Left renal pelvis (tissue), 4 donors: ENCODE results near the gene SPTA1. TPM values are rescaled to one million over a fixed set of nuclear protein-coding genes. Genes with fewer than 3 reads are reported as not detected.

Experiments used
- DNase-seq, 4 donors: peaks; one replicate each; pipeline ENCODE4 v3.0.0-alpha.2; 2013; ENCODE audit warnings: low read depth in 4 of 4, low spot score in 3 of 4
- polyA plus RNA-seq, 4 donors: library from polyadenylated mRNA; unstranded; fragments of 120-200 nt; gene quantifications; one replicate each; pipeline ENCODE4 v1.2.1, GENCODE V29; 2013; ENCODE audit not compliant: insufficient read length in 4 of 4

The SPTA1 gene
- polyA plus RNA-seq, 4 donors: 1.1 to 11.4 (median 1.4) TPM

GRCh38 chr1:158583962-158584361, 102.6 kb downstream of the SPTA1 start:
- no peak for DNase-seq

GRCh38 chr1:158579733-158580132, 106.8 kb downstream of the SPTA1 start, which contains the start of gene OR10X1:
Gene OR10X1, minus strand, starts transcription at chr1:158579899. Its CDS starts 0 bp downstream, at chr1:158579899.
- DNase-seq: no peak

DNA sequence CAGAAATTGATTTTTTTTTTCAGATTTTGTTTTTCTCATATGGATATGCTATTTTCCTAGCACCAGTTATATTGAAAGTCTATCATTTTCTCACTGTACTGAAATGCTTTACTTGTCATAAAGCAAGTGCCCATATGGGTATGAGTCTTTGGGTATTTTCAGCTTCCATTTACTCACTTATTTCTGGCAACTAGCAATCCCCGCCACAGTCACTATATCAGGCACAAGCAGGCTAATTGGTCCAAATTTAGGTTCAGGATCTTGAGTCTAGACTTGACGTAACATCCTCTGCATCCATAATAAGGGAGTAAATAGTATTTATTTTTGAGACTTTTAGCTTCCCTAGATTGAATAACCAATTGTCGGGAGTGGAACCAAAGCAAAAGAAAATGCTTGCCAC, 109.0 kb downstream of the SPTA1 start:
- DNase-seq: no peak

DNA sequence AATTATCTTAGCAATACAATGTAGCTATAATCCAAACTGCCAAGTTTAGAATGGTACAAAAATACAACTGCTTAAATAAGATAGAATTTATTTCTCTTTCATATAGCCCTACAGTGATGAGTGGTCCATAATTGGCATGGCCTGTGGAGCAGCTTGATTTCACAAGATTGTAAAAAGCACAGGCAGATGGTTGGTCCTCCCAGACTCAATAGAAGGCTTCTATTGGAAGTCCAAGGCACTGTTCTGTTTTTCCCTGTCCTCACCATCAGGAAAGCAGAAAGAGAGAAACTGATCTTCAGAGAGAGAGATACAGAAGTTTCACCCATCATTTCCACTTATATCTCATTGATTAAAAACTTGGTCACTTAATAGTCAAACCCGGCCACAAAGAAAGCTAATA, 114.3 kb downstream of the SPTA1 start:
- no peak for DNase-seq

DNA sequence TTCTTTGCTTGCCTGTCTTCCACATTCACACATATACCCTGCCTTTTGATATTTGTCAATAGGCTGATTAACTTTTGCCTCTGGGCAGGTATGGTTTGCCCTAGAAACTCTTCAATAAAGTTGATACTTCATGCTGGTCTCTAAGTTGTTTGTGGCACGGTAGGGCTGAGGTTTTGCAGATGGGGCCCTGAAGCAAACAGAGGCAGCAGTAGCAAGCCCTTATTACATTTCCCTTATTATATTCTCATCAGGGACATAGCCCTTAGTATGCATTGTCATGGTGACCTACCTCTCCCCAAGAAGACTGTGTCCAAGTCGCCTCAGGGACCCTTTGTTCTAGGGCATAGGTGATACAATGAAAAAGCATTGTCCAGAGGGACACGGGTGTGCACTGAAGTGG, 116.0 kb downstream of the SPTA1 start, which contains the start of gene OR6P1:
TSS of gene OR6P1 (minus strand) at position 101 of the 400 bp plus-strand sequence. CDS start 6,976 bp downstream, outside the sequence.
- no peak for DNase-seq

DNA sequence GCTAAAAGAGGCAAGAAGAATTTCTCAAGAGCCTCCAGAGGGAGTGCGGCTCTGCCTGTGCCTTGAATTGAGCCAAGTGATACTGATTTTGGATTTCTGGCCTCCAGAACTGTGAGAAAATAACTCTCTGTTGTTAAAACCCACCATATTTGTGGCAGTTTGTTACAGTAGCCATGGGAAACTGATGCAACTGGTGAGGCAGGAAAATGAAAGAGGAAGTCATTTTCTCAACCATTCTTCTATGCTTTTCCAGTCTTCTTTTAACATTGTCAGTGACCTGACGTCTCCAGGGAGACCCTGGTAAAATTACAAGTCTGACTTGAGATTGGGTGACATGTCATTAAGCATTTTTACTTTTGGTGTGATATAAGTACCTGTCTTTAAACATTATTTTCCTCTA, 121.9 kb downstream of the SPTA1 start:
- no peak for DNase-seq

DNA sequence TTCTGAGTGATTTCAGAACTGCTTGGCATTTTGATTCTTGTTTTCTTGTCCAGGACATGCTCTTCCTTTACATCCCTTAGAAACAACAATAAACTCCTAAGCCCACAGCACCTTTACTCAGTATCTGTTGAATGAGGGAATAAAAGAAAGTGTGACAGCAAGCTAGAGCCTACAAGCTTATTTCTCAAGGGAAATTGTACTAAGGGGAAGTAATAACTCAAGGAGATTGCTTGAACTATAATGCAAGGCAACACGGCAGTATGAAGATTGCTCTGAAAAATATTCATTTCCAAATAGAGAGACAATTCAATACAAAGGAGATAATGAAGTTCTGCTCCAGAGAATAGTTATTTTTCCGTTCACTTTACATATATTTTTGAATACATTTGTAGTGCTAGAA, 122.7 kb downstream of the SPTA1 start:
- DNase-seq: no peak

Other genes starting within 250 kb of the SPTA1 start
- not detected for gene OR10K1, start 224.9 kb downstream of the SPTA1 start, polyA plus RNA-seq
- gene OR10R2, start 214.5 kb downstream of the SPTA1 start, polyA plus RNA-seq: not detected
- under 1 TPM in 1 of 4 donors, not detected in 3; 0.03 TPM for gene OR6Y1, start 132.3 kb downstream of the SPTA1 start, polyA plus RNA-seq
- not detected for gene OR6P1, start 116.1 kb downstream of the SPTA1 start, polyA plus RNA-seq
- gene OR10X1, start 106.8 kb downstream of the SPTA1 start, polyA plus RNA-seq: not detected
- under 1 TPM in 3 of 4 donors, not detected in 1; 0.03 to 0.26 (median 0.03) TPM for gene OR10Z1, start 81.4 kb downstream of the SPTA1 start, polyA plus RNA-seq
- gene OR6K2, start 13.9 kb upstream of the SPTA1 start, polyA plus RNA-seq: not detected
- gene OR6K3, start 34.0 kb upstream of the SPTA1 start, polyA plus RNA-seq: under 1 TPM in 3 of 4 donors, not detected in 1; 0.08 to 0.13 (median 0.10) TPM
- gene OR6K6, start 68.0 kb upstream of the SPTA1 start, polyA plus RNA-seq: not detected
- not detected for gene OR6N1, start 85.5 kb upstream of the SPTA1 start, polyA plus RNA-seq
- not detected for gene OR6N2, start 94.5 kb upstream of the SPTA1 start, polyA plus RNA-seq
- gene MNDA, start 144.6 kb upstream of the SPTA1 start, polyA plus RNA-seq: 1 to 10 TPM; 3.3 to 5.4 (median 5.0) TPM
- gene PYHIN1, start 244.8 kb upstream of the SPTA1 start, polyA plus RNA-seq: under 1 TPM in 3 of 4 donors, not detected in 1; 0.11 to 0.45 (median 0.21) TPM